Mesendoderm (in vitro differentiated cells): ENCODE results near the gene TMEM240.
A peak's percentile ranks its signal among the peaks of the same experiment; 100 is the strongest.

ENCODE experiments used
- DNase-seq: peaks from one replicate; pipeline ENCODE4 v3.0.0; 2013
- H2AK5ac ChIP-seq: 2 replicates; pipeline ENCODE4 v1.6.1; 2013; ENCODE audit warnings: low read length, inconsistent platforms
- H2BK120ac ChIP-seq: 2 replicates; pipeline ENCODE4 v1.6.1; 2013; ENCODE audit warnings: low read depth, mild to moderate bottlenecking, low read length, moderate library complexity, mixed read lengths
- H2BK15ac ChIP-seq: replicated peaks from 2 replicates; pipeline ENCODE4 v1.6.1; 2013; ENCODE audit warnings: low read depth, mild to moderate bottlenecking, moderate library complexity
- H2BK5ac ChIP-seq: 2 replicates; pipeline ENCODE4 v1.6.1; 2013; ENCODE audit warnings: low read length, inconsistent platforms
- H3K18ac ChIP-seq: 2 replicates; pipeline ENCODE4 v1.6.1; 2013; ENCODE audit warnings: mild to moderate bottlenecking, low read length, mixed read lengths
- H3K23ac ChIP-seq: one replicate; pipeline ENCODE4 v1.6.1; 2013; ENCODE audit warnings: low read length
- H3K27ac ChIP-seq: 2 replicates; pipeline ENCODE4 v1.5.1; 2013; ENCODE audit warnings: low read depth, mild to moderate bottlenecking, inconsistent platforms, low read length, moderate library complexity
- H3K27me3 ChIP-seq: 2 replicates; pipeline ENCODE4 v1.6.1; 2013; ENCODE audit warnings: low read length, control low read depth, mild to moderate bottlenecking, inconsistent platforms; ENCODE audit not compliant: insufficient read depth, poor library complexity
- H3K36me3 ChIP-seq: 2 replicates; pipeline ENCODE4 v1.6.1; 2013; ENCODE audit warnings: low read length, inconsistent platforms; ENCODE audit not compliant: control insufficient read depth, insufficient read depth
- H3K4ac ChIP-seq: one replicate; pipeline ENCODE4 v1.6.1; 2013; ENCODE audit warnings: low read depth, mild to moderate bottlenecking, low read length, moderate library complexity
- H3K4me1 ChIP-seq: 2 replicates; pipeline ENCODE4 v1.6.1; 2013; ENCODE audit warnings: low read depth, low read length, inconsistent platforms; ENCODE audit not compliant: control insufficient read depth
- H3K4me2 ChIP-seq: 2 replicates; pipeline ENCODE4 v1.6.1; 2013; ENCODE audit warnings: low read length
- H3K4me3 ChIP-seq: 2 replicates; pipeline ENCODE4 v1.5.1; 2013; ENCODE audit warnings: mild to moderate bottlenecking, low read length
- H3K56ac ChIP-seq: one replicate; pipeline ENCODE4 v1.6.1; 2013; ENCODE audit warnings: low read length
- H3K79me1 ChIP-seq: 2 replicates; pipeline ENCODE4 v1.6.1; 2013; ENCODE audit warnings: low read length, inconsistent platforms
- H3K79me2 ChIP-seq: 2 replicates; pipeline ENCODE4 v1.6.1; 2013; ENCODE audit warnings: mild to moderate bottlenecking, low read length; ENCODE audit not compliant: control insufficient read depth, insufficient read depth
- H3K9ac ChIP-seq: 2 replicates; pipeline ENCODE4 v1.6.1; 2013; ENCODE audit warnings: low read length, inconsistent platforms
- H4K5ac ChIP-seq: one replicate; pipeline ENCODE4 v1.6.1; 2013; ENCODE audit warnings: low read length
- H4K8ac ChIP-seq: one replicate; pipeline ENCODE4 v1.6.1; 2013; ENCODE audit warnings: low read depth, mild to moderate bottlenecking, control low read depth, low read length, moderate library complexity
- WGBS: extraction: QIAGEN DNeasy Blood & Tissue Kit; methylation state at CpG from one replicate; pipeline ENCODE4 v1.1.7; 2013; ENCODE audit warnings: low lambda C conversion rate, missing lambda C conversion rate; ENCODE audit not compliant: insufficient coverage; ENCODE audit errors: extremely low coverage; 5-methylcytosine and 5-hydroxymethylcytosine counted together

The TMEM240 gene

GRCh38 chr1:1574721-1575537 is 34.5 kb upstream of the TMEM240 start, which contains the start of gene SSU72:
SSU72 (minus strand) TSS chr1:1574863; CDS start chr1:1574557, 306 bp downstream.
- WGBS = no CpG with 5 or more reads among the region's 87 CpGs
- Histone ChIP-seq H2BK5ac (peak within 1 kb of the TSS; percentile 96), H3K4me1 (no peaks in the 10 kb centered on the region)

GRCh38 chr1:1573843-1574720 is 33.7 kb upstream of the TMEM240 start:
- H4K8ac ChIP-seq = peak overlapping the region; percentile 82
- H2AK5ac ChIP-seq = no peak overlapping the region
- peak overlapping the region; percentile 51 for H3K4me2 ChIP-seq
- no peaks in the 10 kb centered on the region for H3K27me3 ChIP-seq
- peak overlapping the region; percentile 97 for H3K18ac ChIP-seq
- H3K4ac ChIP-seq = peak overlapping the region; percentile 96
- peaks cover 2% of the 10 kb centered on the region for H3K79me1 ChIP-seq
- H2BK15ac ChIP-seq = no peak overlapping the region
- H3K4me1 ChIP-seq = no peaks in the 10 kb centered on the region
- no peak overlapping the region for H4K5ac ChIP-seq
- H3K27ac ChIP-seq = peak overlapping the region; percentile 86
- H3K23ac ChIP-seq = no peak overlapping the region
- DNase-seq = peak; percentile 79
- H3K79me2 ChIP-seq = peaks cover 47% of the 10 kb centered on the region
- H3K56ac ChIP-seq = peak overlapping the region; percentile 98
- WGBS = no CpG with 5 or more reads among the region's 96 CpGs
- peak overlapping the region; percentile 92 for H2BK120ac ChIP-seq
- H3K9ac ChIP-seq = peak overlapping the region; percentile 97
- no peaks in the 10 kb centered on the region for H3K36me3 ChIP-seq
- H2BK5ac ChIP-seq = peak overlapping the region; percentile 96
- peak overlapping the region; percentile 92 for H3K4me3 ChIP-seq

More at GRCh38 chr1:1574721-1575537, 34.5 kb upstream of the TMEM240 start, which contains the start of gene SSU72:
- DNase-seq = peak; percentile 96
- Histone ChIP-seq H3K27ac (peak within 1 kb of the TSS; percentile 86), H3K9ac (peak within 1 kb of the TSS; percentile 97), H3K18ac (peak within 1 kb of the TSS; percentile 97), H2BK15ac (no peak within 1 kb of the TSS), H3K23ac (no peak within 1 kb of the TSS), H2AK5ac (no peak within 1 kb of the TSS), H3K36me3 (no peaks in the 10 kb centered on the region), H3K4me3 (peak within 1 kb of the TSS; percentile 92), H3K79me2 (peaks cover 39% of the 10 kb centered on the region), H3K4me2 (peak within 1 kb of the TSS; percentile 95), H2BK120ac (peak within 1 kb of the TSS; percentile 92), H3K4ac (peak within 1 kb of the TSS; percentile 96), H4K5ac (no peak within 1 kb of the TSS), H3K27me3 (no peaks in the 10 kb centered on the region), H3K56ac (peak within 1 kb of the TSS; percentile 98), H4K8ac (peak within 1 kb of the TSS; percentile 82), H3K79me1 (no peaks in the 10 kb centered on the region)

DNA sequence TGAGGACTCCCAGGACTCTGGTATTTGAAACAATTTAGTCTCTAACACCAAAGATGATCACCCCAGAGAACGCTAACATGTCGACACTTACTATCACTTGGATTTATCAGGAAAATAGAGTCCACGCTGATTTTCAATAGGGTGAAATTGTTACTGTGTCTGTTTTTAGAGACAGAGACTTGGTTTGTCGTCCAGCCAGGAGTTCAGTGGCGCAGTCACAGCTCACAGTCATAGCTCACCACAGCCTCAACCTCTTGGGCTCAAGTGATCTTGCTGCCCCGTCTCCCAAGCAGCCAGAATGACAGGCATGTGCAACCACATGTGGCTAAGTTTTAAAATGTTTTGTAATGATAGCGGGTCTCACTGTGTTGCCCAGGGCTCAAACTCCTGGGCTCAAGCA is 28.9 kb upstream of the TMEM240 start:
- no CpG with 5 or more reads among the region's 7 CpGs for WGBS
- Histone ChIP-seq H3K27ac (no peak overlapping the region), H3K18ac (no peak overlapping the region), H2BK120ac (no peak overlapping the region), H3K23ac (no peak overlapping the region), H2BK15ac (no peak overlapping the region), H3K56ac (no peak overlapping the region), H4K5ac (no peak overlapping the region), H3K27me3 (no peaks in the 10 kb centered on the region), H3K9ac (no peak overlapping the region), H2BK5ac (no peak overlapping the region), H4K8ac (no peak overlapping the region), H3K4ac (no peak overlapping the region), H2AK5ac (no peak overlapping the region), H3K4me1 (no peaks in the 10 kb centered on the region), H3K36me3 (peaks cover 7% of the 10 kb centered on the region), H3K79me2 (peaks cover 89% of the 10 kb centered on the region), H3K4me3 (no peak overlapping the region), H3K4me2 (no peak overlapping the region), H3K79me1 (peaks cover 16% of the 10 kb centered on the region)
- no peak for DNase-seq

GRCh38 chr1:1567891-1568291 is 27.5 kb upstream of the TMEM240 start:
- no peaks in the 10 kb centered on the region for H3K4me1 ChIP-seq
- H4K5ac ChIP-seq = no peak overlapping the region
- no peak overlapping the region for H3K23ac ChIP-seq
- no peak overlapping the region for H2BK15ac ChIP-seq
- H3K56ac ChIP-seq = no peak overlapping the region
- no CpG with 5 or more reads among the region's 10 CpGs for WGBS
- H3K27me3 ChIP-seq = no peaks in the 10 kb centered on the region
- no peak overlapping the region for H3K18ac ChIP-seq
- H2BK120ac ChIP-seq = no peak overlapping the region
- H3K9ac ChIP-seq = no peak overlapping the region
- H3K4ac ChIP-seq = no peak overlapping the region
- H3K4me3 ChIP-seq = no peak overlapping the region
- DNase-seq = peak; percentile 24
- peaks cover 79% of the 10 kb centered on the region for H3K79me2 ChIP-seq
- no peak overlapping the region for H2BK5ac ChIP-seq
- peaks cover 19% of the 10 kb centered on the region for H3K79me1 ChIP-seq
- H3K36me3 ChIP-seq = peaks cover 13% of the 10 kb centered on the region
- no peak overlapping the region for H3K4me2 ChIP-seq
- H2AK5ac ChIP-seq = no peak overlapping the region
- no peak overlapping the region for H4K8ac ChIP-seq
- no peak overlapping the region for H3K27ac ChIP-seq

DNA sequence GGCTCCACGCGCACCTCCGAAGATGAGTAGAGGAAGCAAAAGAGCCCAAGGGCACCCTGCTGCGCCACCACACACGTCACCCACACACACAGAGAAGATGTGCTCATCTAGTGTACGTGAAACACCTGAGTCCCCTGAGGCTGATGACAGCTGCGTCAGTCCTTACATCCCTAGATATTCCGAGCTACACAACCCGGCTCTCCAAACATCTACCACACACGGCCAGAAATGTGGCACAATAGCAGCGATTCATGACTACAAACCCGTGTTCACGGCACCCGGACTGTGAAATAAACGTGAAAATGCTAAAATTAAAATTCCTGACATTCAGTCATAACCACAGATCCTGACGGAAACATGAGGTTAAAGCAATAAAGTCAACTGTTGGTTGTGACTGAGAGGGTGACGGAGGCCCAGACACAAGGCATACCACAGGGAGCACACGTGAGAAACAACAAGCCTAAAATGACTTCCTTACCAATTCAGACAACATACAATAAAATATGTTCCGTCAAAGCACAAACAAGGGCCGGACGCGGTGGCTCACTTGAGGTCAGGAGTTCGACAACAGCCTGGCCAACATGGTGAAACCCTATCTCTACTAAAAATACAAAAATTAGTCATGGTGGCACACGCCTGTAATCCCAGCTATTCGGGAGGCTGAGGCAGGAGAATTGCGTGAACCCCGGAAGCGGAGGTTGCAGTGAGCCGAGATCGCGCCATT is 26.9 kb upstream of the TMEM240 start:
- Histone ChIP-seq H3K56ac (no peak overlapping the region), H3K4me2 (no peak overlapping the region), H2AK5ac (no peak overlapping the region), H2BK15ac (no peak overlapping the region), H3K27me3 (no peaks in the 10 kb centered on the region), H3K36me3 (peaks cover 17% of the 10 kb centered on the region), H2BK120ac (no peak overlapping the region), H3K4me1 (no peaks in the 10 kb centered on the region), H3K4me3 (no peak overlapping the region), H4K8ac (no peak overlapping the region), H3K9ac (no peak overlapping the region), H3K27ac (no peak overlapping the region), H3K23ac (no peak overlapping the region), H2BK5ac (no peak overlapping the region), H3K79me1 (peaks cover 25% of the 10 kb centered on the region), H3K4ac (no peak overlapping the region), H3K18ac (no peak overlapping the region), H4K5ac (no peak overlapping the region), H3K79me2 (peaks cover 77% of the 10 kb centered on the region)
- DNase-seq = no peak
- WGBS = no CpG with 5 or more reads among the region's 31 CpGs
